Neural progenitor cell (in vitro differentiated cells): ENCODE data around the gene ROBO4. TPM values are rescaled to one million over a fixed set of nuclear protein-coding genes. Genes with fewer than 3 reads are reported as not detected.

ENCODE experiments used
- DNase-seq: peaks from one replicate; pipeline ENCODE4 v3.0.0-alpha.2; 2016; ENCODE audit warnings: low spot score
- H2AFZ ChIP-seq: fragments of 200-600 bp; sonication (generic); replicated peaks from 2 replicates; pipeline ENCODE4 v1.6.1; 2016; ENCODE audit warnings: antibody characterized with exemption
- H3F3A ChIP-seq: fragments of 200-600 bp; sonication (generic); 2 replicates; pipeline ENCODE4 v1.6.1; 2016; ENCODE audit warnings: antibody characterized with exemption, low read depth
- H3K27ac ChIP-seq: fragments of 200-600 bp; sonication (generic); 2 replicates; pipeline ENCODE4 v1.5.1; 2016; ENCODE audit warnings: mild to moderate bottlenecking
- H3K27me3 ChIP-seq: fragments of 200-600 bp; sonication (generic); 2 replicates; pipeline ENCODE4 v1.6.1; 2016; ENCODE audit warnings: mild to moderate bottlenecking, moderate library complexity
- H3K36me3 ChIP-seq: fragments of 200-600 bp; sonication (generic); 2 replicates; pipeline ENCODE4 v1.5.1; 2016
- H3K4me1 ChIP-seq: fragments of 200-600 bp; sonication (generic); 2 replicates; pipeline ENCODE4 v1.6.1; 2016; ENCODE audit warnings: mixed run types
- H3K4me2 ChIP-seq: fragments of 200-600 bp; sonication (generic); 2 replicates; pipeline ENCODE4 v1.6.1; 2016
- H3K4me3 ChIP-seq: fragments of 200-600 bp; sonication (generic); 2 replicates; pipeline ENCODE4 v1.5.1; 2016
- H3K79me2 ChIP-seq: fragments of 200-600 bp; sonication (generic); 2 replicates; pipeline ENCODE4 v1.6.1; 2016; ENCODE audit warnings: low read depth
- H3K9ac ChIP-seq: fragments of 200-600 bp; sonication (generic); 2 replicates; pipeline ENCODE4 v1.6.1; 2016
- H3K9me3 ChIP-seq: fragments of 200-600 bp; sonication (generic); 2 replicates; pipeline ENCODE4 v1.5.1; 2016; ENCODE audit warnings: low read depth
- H4K20me1 ChIP-seq: fragments of 200-600 bp; sonication (generic); 2 replicates; pipeline ENCODE4 v1.6.1; 2016; ENCODE audit warnings: low read depth
- H3K27ac Mint-ChIP-seq: 3 replicates; pipeline ENCODE4 v1.8.0; 2021; ENCODE audit warnings: mixed read lengths
- H3K27me3 Mint-ChIP-seq: 2 replicates; pipeline ENCODE4 v1.8.0; 2022; ENCODE audit warnings: low read depth, mild to moderate bottlenecking, inconsistent platforms, moderate library complexity, mixed read lengths; ENCODE audit not compliant: insufficient read depth
- H3K36me3 Mint-ChIP-seq: 3 replicates; pipeline ENCODE4 v1.8.0; 2021; ENCODE audit warnings: mixed read lengths
- H3K4me1 Mint-ChIP-seq: 3 replicates; pipeline ENCODE4 v1.8.0; 2021; ENCODE audit warnings: mixed read lengths
- H3K4me3 Mint-ChIP-seq: 3 replicates; pipeline ENCODE4 v1.8.0; 2021; ENCODE audit warnings: mild to moderate bottlenecking, moderate library complexity, mixed read lengths
- H3K9me3 Mint-ChIP-seq: 3 replicates; pipeline ENCODE4 v1.8.0; 2020; ENCODE audit warnings: mixed read lengths
- CTCF ChIP-seq: fragments of 200-600 bp; sonication (generic); IDR thresholded peaks from 2 replicates; pipeline ENCODE4 v1.5.1; 2017; ENCODE audit warnings: antibody characterized with exemption, mild to moderate bottlenecking
- EZH2 ChIP-seq: fragments of 200-600 bp; sonication (generic); IDR thresholded peaks from 2 replicates; pipeline ENCODE4 v1.6.1; 2017; ENCODE audit warnings: antibody characterized with exemption, mild to moderate bottlenecking, moderate library complexity
- EZH2phosphoT487 ChIP-seq: fragments of 200-600 bp; sonication (generic); IDR thresholded peaks from 2 replicates; pipeline ENCODE4 v1.6.1; 2017; ENCODE audit warnings: antibody characterized with exemption
- total RNA-seq: library from RNA; depleted of rRNA; stranded (reverse); fragments of >200 nt; gene quantifications from 2 replicates; pipeline ENCODE4 v1.2.3, GENCODE V29; 2015; ENCODE audit warnings: low replicate concordance

ROBO4 gene
- total RNA-seq, 1 donor from 2014 or later: not detected

DNA sequence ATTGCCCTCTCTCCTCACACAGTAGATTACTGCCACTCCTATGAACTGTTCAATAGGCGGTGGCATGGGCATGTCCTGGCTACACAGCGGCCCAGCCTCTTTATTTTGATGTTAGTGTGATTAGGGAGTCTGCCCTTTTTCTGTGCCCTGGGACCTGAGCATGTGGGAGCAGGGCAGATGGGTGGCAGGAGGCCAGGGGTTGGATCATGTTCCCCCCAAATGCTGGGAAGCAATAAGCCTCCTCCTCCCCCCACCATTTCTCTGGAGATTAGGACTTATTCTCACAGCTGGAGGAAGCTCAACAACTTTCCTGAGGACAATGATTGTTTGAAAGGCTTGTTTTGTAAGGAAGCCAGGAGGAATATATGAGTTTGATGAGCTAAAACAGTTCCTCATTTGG lies 22.2 kb upstream of the ROBO4 start:
- Mint-ChIP-seq H3K9me3 (peaks cover 12% of the 10 kb centered on the region), H3K27me3 (peaks cover 20% of the 10 kb centered on the region), H3K27ac (no peak overlapping the region), H3K4me3 (no peak overlapping the region), H3K36me3 (no peaks in the 10 kb centered on the region), H3K4me1 (peaks cover 11% of the 10 kb centered on the region)
- Histone ChIP-seq H3K9ac (no peak overlapping the region), H3F3A (peaks cover 14% of the 10 kb centered on the region), H4K20me1 (no peaks in the 10 kb centered on the region), H3K9me3 (no peaks in the 10 kb centered on the region), H3K27me3 (peaks cover 53% of the 10 kb centered on the region), H3K36me3 (no peaks in the 10 kb centered on the region), H3K4me1 (peaks cover 15% of the 10 kb centered on the region), H3K4me2 (peak overlapping the region; percentile 27), H3K79me2 (no peaks in the 10 kb centered on the region), H2AFZ (peak overlapping the region; percentile 45), H3K27ac (no peak overlapping the region), H3K4me3 (no peak overlapping the region)
- no peak for DNase-seq
- TF ChIP-seq CTCF: no peak
- TF ChIP-seq EZH2phosphoT487: no peak

DNA sequence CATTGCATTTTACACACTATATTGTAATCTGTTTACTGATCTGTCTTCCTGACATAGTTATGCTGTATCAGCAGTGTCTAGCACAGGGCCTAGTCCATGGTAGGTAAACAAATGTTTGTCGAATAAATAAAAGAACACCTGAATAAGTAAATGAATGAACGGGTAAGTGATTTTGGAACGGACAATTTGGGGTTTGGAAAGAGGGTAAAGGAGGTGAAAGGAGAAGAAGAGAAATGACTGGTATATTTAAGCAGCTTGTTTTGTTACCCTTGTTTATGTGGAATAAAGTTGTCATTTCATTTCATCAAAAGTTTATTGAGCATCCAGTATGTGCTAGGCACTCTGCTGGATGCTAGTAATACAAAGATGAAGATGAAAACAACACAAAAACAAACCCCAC lies 21.3 kb upstream of the ROBO4 start, which contains the start of gene HEPN1:
Gene HEPN1, plus strand, starts transcription at position 301 of the 400 bp plus-strand sequence.
- H3K4me2 ChIP-seq: peak within 1 kb of the TSS; percentile 27
- H2AFZ ChIP-seq: peak within 1 kb of the TSS; percentile 45
- peaks cover 11% of the 10 kb centered on the region for H3K4me1 Mint-ChIP-seq
- H3K79me2 ChIP-seq: no peaks in the 10 kb centered on the region
- no peaks in the 10 kb centered on the region for H3K36me3 ChIP-seq
- H3K4me3 ChIP-seq: no peak within 1 kb of the TSS
- H3F3A ChIP-seq: peaks cover 14% of the 10 kb centered on the region
- TF ChIP-seq CTCF (no peak), EZH2phosphoT487 (no peak), EZH2 (no peak)
- H3K9ac ChIP-seq: no peak within 1 kb of the TSS
- H3K36me3 Mint-ChIP-seq: no peaks in the 10 kb centered on the region
- no peaks in the 10 kb centered on the region for H3K9me3 ChIP-seq
- peak within 1 kb of the TSS; percentile 24 for H3K4me3 Mint-ChIP-seq
- H3K27ac ChIP-seq: no peak within 1 kb of the TSS
- H3K27me3 ChIP-seq: peaks cover 53% of the 10 kb centered on the region
- no peaks in the 10 kb centered on the region for H4K20me1 ChIP-seq
- H3K27me3 Mint-ChIP-seq: peaks cover 20% of the 10 kb centered on the region
- H3K4me1 ChIP-seq: peaks cover 15% of the 10 kb centered on the region
- peaks cover 13% of the 10 kb centered on the region for H3K9me3 Mint-ChIP-seq
- DNase-seq: no peak
- peak within 1 kb of the TSS; percentile 61 for H3K27ac Mint-ChIP-seq

GRCh38 chr11:124917115-124917637 lies 19.5 kb upstream of the ROBO4 start:
- Mint-ChIP-seq H3K27ac (no peak overlapping the region), H3K27me3 (peaks cover 16% of the 10 kb centered on the region), H3K9me3 (peaks cover 13% of the 10 kb centered on the region), H3K36me3 (no peaks in the 10 kb centered on the region), H3K4me1 (peaks cover 11% of the 10 kb centered on the region), H3K4me3 (no peak overlapping the region)
- peaks cover 38% of the 10 kb centered on the region for H3K27me3 ChIP-seq
- H3K27ac ChIP-seq: no peak overlapping the region
- H3F3A ChIP-seq: peaks cover 14% of the 10 kb centered on the region
- TF ChIP-seq CTCF (no peak), EZH2phosphoT487 (no peak), EZH2 (no peak)
- H2AFZ ChIP-seq: peak overlapping the region; percentile 57
- no peaks in the 10 kb centered on the region for H3K79me2 ChIP-seq
- H3K9me3 ChIP-seq: no peaks in the 10 kb centered on the region
- no peaks in the 10 kb centered on the region for H4K20me1 ChIP-seq
- H3K4me1 ChIP-seq: peaks cover 15% of the 10 kb centered on the region
- no peak for DNase-seq
- H3K36me3 ChIP-seq: no peaks in the 10 kb centered on the region
- no peak overlapping the region for H3K4me3 ChIP-seq
- H3K4me2 ChIP-seq: no peak overlapping the region
- H3K9ac ChIP-seq: no peak overlapping the region
